Stimulated activated CD4-positive, alpha-beta T cell treated with anti-CD3 and anti-CD28 coated beads, Interleukin-2, amount 100 ng/mL, for 4 hours (primary cell): ENCODE data around the gene SLMAP.

Experiments
- DNase-seq: peaks from one replicate; pipeline ENCODE4 v3.0.0-alpha.2; 2020; ENCODE audit warnings: low read depth

The SLMAP gene

DNA sequence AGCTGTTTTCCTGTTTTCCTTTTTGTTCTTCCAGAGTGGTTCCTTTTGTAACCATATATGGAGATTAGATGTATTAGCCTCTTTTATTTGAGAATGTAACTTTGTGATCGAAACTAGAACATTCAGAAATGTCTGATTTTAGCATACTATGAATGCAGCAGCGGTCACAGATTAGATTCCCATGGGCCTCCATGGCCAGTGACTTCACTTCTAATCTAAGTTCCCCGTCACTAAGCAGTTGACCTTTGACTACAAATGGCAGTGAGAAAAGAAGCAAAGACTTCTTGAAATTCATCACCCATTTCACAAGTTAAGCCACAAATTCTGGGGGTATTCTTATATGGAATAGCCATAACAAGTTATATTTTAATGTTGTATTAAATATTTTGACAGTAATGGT, 137.6 kb downstream of the SLMAP start:
- no peak for DNase-seq

- DNase-seq = no peak
These were observed 139.9 kb downstream of the SLMAP start for GRCh38 chr3:57896031-57896430.

GRCh38 chr3:57896691-57897090, 140.6 kb downstream of the SLMAP start:
- no peak for DNase-seq

- DNase-seq = no peak
These were observed 144.7 kb downstream of the SLMAP start for GRCh38 chr3:57900786-57901185.

- no peak for DNase-seq
These were observed 147.2 kb downstream of the SLMAP start for GRCh38 chr3:57903124-57903890.

DNA sequence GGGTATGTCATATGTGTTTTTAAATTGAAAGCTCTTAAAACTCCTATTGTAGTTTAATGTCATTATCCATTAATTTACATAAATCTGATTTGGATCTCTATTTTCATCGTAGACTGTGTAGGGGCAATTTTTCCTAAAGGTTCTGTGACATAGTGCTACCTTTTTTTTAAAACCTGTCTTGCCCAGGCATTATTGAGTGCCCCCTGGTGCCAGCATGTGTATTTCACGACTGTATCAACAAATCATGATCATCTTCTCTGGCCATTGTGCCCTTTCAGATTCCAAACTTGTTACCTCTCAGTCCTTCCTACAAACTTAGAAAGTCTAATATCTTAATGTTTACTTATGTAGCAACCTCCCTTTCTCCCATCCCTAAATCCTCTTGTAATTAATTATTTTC, 154.9 kb downstream of the SLMAP start:
- DNase-seq = no peak

DNA sequence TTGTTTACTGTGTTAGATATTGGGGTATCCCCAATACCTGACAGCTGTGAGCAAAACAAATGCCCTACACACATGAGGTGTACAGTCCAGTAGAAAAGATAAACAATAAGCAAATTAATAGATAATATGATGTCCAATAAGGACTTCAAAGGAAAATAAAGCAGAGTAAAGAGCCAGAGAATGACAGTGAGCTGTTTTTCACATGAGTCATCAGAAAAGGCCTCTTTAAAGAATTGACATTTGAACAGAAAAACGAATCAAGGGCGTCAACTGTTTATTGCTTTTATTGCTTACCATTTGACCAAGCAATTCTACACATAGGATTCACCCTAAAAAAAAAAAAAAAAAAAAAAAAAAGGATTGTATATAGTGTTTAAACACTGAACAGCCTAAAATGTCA, 155.5 kb downstream of the SLMAP start:
- no peak for DNase-seq

DNA sequence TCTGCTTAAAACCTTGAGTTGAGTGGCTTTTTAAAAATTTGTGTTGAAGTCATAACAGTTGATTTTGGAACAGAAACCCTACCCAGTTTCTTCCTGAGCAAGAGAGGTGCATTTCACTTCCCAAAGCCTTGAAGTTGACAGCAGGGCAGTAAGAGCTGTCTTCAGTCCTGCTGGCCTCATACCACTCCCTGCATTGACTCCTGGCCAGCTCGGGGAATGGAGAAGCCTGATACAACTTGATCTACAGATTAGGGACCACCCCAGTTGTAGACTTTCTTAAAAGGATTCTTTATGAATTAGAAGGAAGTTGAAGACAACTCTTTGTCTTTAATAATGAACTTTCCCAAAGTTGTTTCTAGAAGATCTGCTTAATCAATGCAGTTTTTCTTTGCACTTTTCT, 161.5 kb downstream of the SLMAP start:
- no peak for DNase-seq

GRCh38 chr3:57918123-57918837, 162.2 kb downstream of the SLMAP start:
- no peak for DNase-seq

GRCh38 chr3:57919987-57920386, 163.9 kb downstream of the SLMAP start:
- no peak for DNase-seq

- DNase-seq = no peak
These were observed 167.0 kb downstream of the SLMAP start for GRCh38 chr3:57923101-57923500.

DNA sequence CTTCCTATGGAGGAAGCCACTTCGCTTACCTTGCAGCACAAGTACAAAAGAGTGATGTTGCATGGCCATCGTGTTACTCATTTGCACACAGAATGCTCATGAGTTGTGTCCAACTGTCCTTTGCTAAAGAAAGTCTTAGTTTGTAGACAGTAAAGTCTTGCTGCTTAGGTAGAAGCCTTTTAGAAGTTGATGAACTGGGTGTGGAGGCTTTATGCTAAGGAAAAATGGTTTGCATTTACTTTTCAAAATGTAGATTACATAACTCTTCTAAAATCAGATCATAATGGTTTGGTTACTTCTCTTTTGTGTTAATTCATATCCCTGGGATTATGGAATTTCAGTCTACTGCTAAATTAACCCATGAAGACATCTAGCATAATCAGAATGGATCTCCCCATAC, 167.6 kb downstream of the SLMAP start:
- no peak for DNase-seq

GRCh38 chr3:57927166-57927565, 171.1 kb downstream of the SLMAP start:
- DNase-seq = no peak

DNA sequence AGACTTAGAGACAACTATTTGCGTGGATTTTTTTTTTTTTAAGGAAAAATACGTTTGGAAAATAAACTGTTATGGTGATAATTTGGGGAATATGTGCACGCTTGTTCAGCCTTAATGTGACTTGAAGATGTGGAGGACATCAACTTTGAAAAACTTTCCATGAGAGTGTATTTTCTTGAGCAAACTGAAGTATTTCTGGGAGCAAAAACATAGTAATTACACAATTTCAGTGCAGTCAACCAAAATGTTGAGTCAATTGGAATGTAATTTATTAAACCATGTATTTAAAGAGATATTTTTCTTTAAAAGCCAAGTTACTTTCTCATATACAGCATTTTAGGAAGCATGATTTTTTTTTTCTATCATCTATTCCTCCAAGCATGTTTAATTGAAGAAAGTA, 171.8 kb downstream of the SLMAP start:
- DNase-seq = no peak

DNA sequence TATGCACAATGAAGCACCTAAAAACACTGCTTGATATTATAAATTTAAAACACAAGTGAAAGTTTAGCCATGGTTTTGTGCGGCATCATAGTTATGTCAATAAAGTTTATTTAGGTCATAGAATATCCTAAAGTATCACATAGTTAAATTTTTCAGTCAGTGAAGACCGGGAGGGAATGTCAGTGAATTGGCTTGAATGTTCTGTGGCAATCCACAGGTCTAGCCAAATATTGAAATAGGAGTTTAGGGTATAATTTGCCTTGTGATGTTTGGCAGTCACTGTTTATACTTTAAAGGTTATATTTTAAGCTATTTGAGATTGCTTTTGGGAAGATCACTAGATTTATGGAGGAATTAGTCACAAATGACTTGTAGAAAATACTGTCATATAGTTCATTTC, 172.4 kb downstream of the SLMAP start:
- no peak for DNase-seq

DNA sequence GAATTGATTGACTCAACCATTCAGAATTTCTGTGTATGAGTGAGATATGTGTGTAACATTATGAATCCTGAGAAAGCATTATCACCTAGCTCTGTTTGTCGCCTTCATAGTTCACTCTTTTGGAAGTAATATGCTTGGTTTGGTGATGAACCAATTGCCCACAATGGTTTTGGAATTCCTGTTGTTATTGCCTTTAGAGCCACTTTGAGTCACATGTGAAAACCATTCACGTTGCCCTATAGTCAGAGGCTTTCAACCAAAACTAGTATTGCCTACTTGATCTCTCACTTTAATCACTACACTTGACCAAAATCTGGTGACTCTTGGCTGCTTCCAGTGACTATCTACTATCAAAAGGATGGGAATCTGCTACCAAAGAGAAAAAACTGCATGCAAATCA, 173.9 kb downstream of the SLMAP start:
- DNase-seq = no peak

- DNase-seq = no peak
These were observed 177.5 kb downstream of the SLMAP start for GRCh38 chr3:57933602-57934001.

DNA sequence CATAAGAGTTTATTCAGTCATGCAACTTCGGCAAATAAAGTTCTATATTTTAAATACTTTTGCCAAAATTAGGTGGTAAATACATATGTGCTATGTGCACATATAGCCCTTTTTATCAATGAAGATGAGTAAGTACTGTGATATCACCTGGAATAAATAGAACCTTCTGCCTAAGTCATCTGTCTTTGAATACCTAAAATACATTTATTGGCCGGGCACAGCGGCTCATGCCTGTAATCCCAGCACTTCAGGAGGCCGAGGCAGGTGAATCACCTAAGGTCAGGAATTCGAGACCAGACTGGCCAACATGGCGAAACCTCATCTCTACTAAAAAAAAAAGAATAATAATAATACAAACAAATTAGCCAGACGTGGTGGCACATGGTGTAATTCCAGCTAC, 178.3 kb downstream of the SLMAP start:
- DNase-seq = no peak

- DNase-seq = no peak
These were observed 179.4 kb downstream of the SLMAP start for GRCh38 chr3:57935539-57935938.

DNA sequence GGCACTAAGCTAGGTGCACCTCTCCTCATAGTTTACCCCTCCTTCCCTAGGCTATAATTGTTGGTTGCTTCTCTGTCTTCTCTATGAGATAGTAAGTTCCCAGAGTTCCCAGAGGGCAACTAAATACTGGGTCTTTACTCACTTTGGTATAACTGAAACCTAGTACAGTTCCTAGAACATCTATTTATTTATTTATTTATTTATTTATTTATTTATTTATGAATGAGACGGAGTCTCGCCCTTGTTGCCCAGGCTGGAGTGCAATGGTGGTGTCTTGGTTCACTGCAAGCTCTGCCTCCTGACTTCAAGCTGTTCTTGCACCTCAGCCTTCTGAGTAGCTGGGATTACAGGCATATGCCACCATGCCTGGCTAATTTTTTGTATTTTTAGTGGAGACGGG, 181.0 kb downstream of the SLMAP start:
- DNase-seq = no peak

DNA sequence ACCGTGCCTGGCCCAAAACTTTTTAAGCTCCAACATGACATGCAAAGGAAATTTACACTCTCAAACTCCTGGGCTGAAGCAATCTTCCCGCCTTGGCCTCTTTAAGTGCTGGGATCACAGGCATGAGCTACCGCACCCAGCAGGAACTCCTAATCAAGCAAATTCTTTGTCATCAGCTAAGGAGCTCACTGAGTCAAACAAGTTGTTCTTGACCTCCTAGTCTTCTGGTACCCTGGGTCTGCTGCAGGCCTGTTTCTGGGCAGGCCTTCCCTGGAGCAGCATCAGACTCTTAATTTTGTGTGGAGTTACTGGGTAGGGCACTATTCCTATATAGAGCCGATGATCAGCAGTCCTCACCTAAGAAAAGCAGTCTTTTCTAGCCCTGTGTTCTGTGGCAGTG, 183.7 kb downstream of the SLMAP start:
- no peak for DNase-seq

GRCh38 chr3:57942388-57942787, 186.3 kb downstream of the SLMAP start:
- DNase-seq = no peak

DNA sequence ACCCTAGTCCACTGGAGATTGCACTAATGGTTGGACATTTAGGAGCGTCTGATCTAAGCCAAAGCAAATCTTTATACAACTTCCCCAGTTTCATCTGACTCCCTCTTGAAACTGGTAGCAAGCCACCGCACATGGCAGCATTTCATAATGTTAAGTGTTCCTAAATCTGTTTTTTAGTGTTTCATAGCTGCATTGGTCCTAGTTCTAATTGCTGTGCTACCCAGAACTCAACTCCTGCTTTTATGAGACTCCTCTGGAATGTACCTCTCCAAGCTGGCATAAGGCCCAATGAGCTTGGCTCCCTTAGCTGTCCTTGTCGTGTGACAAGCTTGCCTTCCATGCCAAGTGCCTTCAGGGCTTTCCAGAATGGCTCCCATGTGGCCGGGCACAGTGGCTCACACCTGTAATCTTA, 186.8 kb downstream of the SLMAP start:
- no peak for DNase-seq
